22Rv1 (cell line): ENCODE results near the gene HPS1.

Experiments used
- ZFX ChIP-seq: fragments of 450-650 bp; IDR thresholded peaks from 2 replicates; pipeline ENCODE4 v1.6.1; 2017; ENCODE audit warnings: antibody characterized with exemption, borderline replicate concordance
- TF ChIP-seq, protein P1 (sequence below): fragments of 450-650 bp; IDR thresholded peaks from 2 replicates; pipeline ENCODE4 v1.5.1; 2017; ENCODE audit warnings: mild to moderate bottlenecking

DNA sequence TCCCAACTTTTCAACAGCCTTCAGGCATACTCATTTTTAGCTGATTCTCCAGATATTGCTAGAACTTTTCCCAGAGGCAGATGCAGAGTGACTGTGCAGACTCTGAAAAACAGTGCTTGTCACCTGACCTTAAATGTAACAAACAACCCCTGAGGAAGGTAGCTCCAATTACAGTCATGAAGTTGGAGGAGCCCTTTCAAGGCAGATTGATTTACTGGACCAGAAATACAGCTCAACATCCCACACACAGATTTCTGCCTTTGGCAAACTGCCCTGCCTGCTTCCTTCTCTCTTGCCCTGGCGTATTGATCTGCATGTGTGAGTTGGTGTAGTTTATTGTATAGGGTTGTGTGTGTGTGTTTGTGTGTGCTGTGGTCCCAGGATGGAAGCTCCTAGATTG, 70.2 kb downstream of the HPS1 start:
- TF ChIP-seq, protein P1, sequence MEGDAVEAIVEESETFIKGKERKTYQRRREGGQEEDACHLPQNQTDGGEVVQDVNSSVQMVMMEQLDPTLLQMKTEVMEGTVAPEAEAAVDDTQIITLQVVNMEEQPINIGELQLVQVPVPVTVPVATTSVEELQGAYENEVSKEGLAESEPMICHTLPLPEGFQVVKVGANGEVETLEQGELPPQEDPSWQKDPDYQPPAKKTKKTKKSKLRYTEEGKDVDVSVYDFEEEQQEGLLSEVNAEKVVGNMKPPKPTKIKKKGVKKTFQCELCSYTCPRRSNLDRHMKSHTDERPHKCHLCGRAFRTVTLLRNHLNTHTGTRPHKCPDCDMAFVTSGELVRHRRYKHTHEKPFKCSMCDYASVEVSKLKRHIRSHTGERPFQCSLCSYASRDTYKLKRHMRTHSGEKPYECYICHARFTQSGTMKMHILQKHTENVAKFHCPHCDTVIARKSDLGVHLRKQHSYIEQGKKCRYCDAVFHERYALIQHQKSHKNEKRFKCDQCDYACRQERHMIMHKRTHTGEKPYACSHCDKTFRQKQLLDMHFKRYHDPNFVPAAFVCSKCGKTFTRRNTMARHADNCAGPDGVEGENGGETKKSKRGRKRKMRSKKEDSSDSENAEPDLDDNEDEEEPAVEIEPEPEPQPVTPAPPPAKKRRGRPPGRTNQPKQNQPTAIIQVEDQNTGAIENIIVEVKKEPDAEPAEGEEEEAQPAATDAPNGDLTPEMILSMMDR, result no peak
- TF ChIP-seq ZFX, result no peak
